ENCODE results near the gene CCDC157. TPM values are rescaled to one million over a fixed set of nuclear protein-coding genes. Genes with fewer than 3 reads are reported as not detected.

CCDC157 gene
- total and polyA plus RNA-seq, 2 of the 4 experiments (the other 2 are of a cell fraction), result 0.90 to 2.2 TPM

GRCh38 chr22:30326706-30327362 lies 30.0 kb upstream of the CCDC157 start, which contains the start of gene TBC1D10A:
Gene TBC1D10A (minus strand): TSS chr22:30326941. CDS start chr22:30326881, 60 bp downstream.
- H3K56ac ChIP-seq (ENCODE audit: extremely low read depth, insufficient read depth, low read length), result peak within 1 kb of the TSS; percentile 47; the same call in 1 of the 2 replicates
- peak within 1 kb of the TSS; percentile 90 for H2AK5ac ChIP-seq (ENCODE audit: low read depth, low read length)
- H3K27me3 ChIP-seq (ENCODE audit: control insufficient read depth, insufficient read depth, low read length), result no peaks in the 10 kb centered on the region
- peak within 1 kb of the TSS; percentile 90 for H2AK9ac ChIP-seq (replicated peaks; ENCODE audit: low read depth, low read length, poor library complexity)
- peak within 1 kb of the TSS; percentile 97 for H3K4me3 ChIP-seq (ENCODE audit: insufficient read depth, low read depth, low read length)
- peaks cover 26% of the 10 kb centered on the region for H3K4me1 ChIP-seq (ENCODE audit: control insufficient read depth, insufficient read depth, low read length)
- H3K9me1 ChIP-seq (ENCODE audit: insufficient read depth, low read length), result peaks cover 27% of the 10 kb centered on the region
- H3K18ac ChIP-seq (ENCODE audit: low read depth, low read length), result peak within 1 kb of the TSS; percentile 63
- H2BK15ac ChIP-seq (ENCODE audit: low read depth, low read length), result no peak within 1 kb of the TSS; the same call in 2 of the 3 replicates
- H2AFZ ChIP-seq (replicated peaks; ENCODE audit: low read length, poor library complexity), result peak within 1 kb of the TSS; percentile 91
- ChIA-PET POLR2A (ENCODE audit: unreplicated experiment) (interaction anchor here (0.9 kb wide), 4 partner anchors 10 to 49 kb away, joined by 3 to 7 read pairs (median 4); no protein-coding TSS in a partner anchor), CTCF (no interaction called here)
- peak within 1 kb of the TSS; percentile 67 for H4K5ac ChIP-seq (ENCODE audit: low read depth, low read length)
- H3K23ac ChIP-seq (ENCODE audit: low read depth, low read length), result peak within 1 kb of the TSS; percentile 77; the same call in 1 of the 2 replicates
- peak within 1 kb of the TSS; percentile 32 to 71; a peak in 3 of 4 replicates for H4K8ac ChIP-seq (ENCODE audit: low read depth in 2 of 2, low read length in 2 of 2)
- H3K27ac ChIP-seq (ENCODE audit: insufficient read depth, low read length), result peak within 1 kb of the TSS; percentile 91
- TF ChIP-seq CEBPB (IDR thresholded peaks at IDR 0.05; ENCODE audit: low read depth, low read length), result no peak
- no peak for TF ChIP-seq MXI1 (IDR thresholded peaks at IDR 0.05; ENCODE audit: borderline replicate concordance, low read depth, low read length)
- TF ChIP-seq CHD1 (IDR thresholded peaks at IDR 0.05; ENCODE audit: low read depth, low read length), result no peak
- no peak for TF ChIP-seq RAD21 (IDR thresholded peaks at IDR 0.05; ENCODE audit: low read length)
- peak; percentile 67; the same call in 1 of the 2 replicates for TF ChIP-seq MAZ (IDR thresholded peaks at IDR 0.05; ENCODE audit: borderline replicate concordance, low read depth, low read length)
- TF ChIP-seq MAFK (IDR thresholded peaks at IDR 0.05; ENCODE audit: low read depth, low read length), result no peak
- no peak for TF ChIP-seq BHLHE40 (IDR thresholded peaks at IDR 0.05; ENCODE audit: low read depth, low read length)
- TF ChIP-seq NFE2L2 (IDR thresholded peaks at IDR 0.05; ENCODE audit: low read depth, low read length), result no peak
- TF ChIP-seq USF2 (IDR thresholded peaks at IDR 0.05; ENCODE audit: low read depth, low read length), result no peak
- no peak for TF ChIP-seq CTCF (conservative IDR thresholded peaks at IDR 0.05; ENCODE audit: low read depth, low read length)
- TF ChIP-seq RFX5 (IDR thresholded peaks at IDR 0.05; ENCODE audit: low read depth, low read length), result no peak
- TF ChIP-seq FOS (IDR thresholded peaks at IDR 0.05; ENCODE audit: low read depth, low read length), result no peak
- TF ChIP-seq RCOR1 (IDR thresholded peaks at IDR 0.05; ENCODE audit: insufficient replicate concordance, low read length), result no peak
- TF ChIP-seq POLR2A (IDR thresholded peaks at IDR 0.05; ENCODE audit: low read depth, low read length), result peak; percentile 94
- H2BK5ac ChIP-seq (ENCODE audit: low read depth, low read length, poor library complexity, severe bottlenecking), result peak within 1 kb of the TSS; percentile 92
- H3K79me1 ChIP-seq (ENCODE audit: low read depth in 1 of 2, low read length in 2 of 2), result peaks cover 17 to 47% of the 10 kb centered on the region in 2 experiments
- ATAC-seq (ENCODE audit: low read depth), result peak; percentile 92
- peak within 1 kb of the TSS; percentile 18; the same call in 1 of the 2 replicates for H2BK120ac ChIP-seq (ENCODE audit: low read depth, low read length)
- H3K14ac ChIP-seq (replicated peaks; ENCODE audit: low read depth, low read length), result peak within 1 kb of the TSS; percentile 69
- peak within 1 kb of the TSS; percentile 100 for H3K4me2 ChIP-seq (ENCODE audit: low read depth, low read length)
- dilution Hi-C loops (cut with HindIII; ENCODE audit: low sequenced_read_pairs, unreplicated experiment), result no loop called here
- peak within 1 kb of the TSS; percentile 90 for H3K9ac ChIP-seq (ENCODE audit: low read depth, low read length)
- peaks cover 33% of the 10 kb centered on the region for H4K20me1 ChIP-seq (ENCODE audit: insufficient read depth, low read length)
- H2BK20ac ChIP-seq (ENCODE audit: low read depth, low read length), result no peak within 1 kb of the TSS
- WGBS, 2 experiments (ENCODE audit: extremely low coverage in 2 of 2, insufficient read length in 1 of 2), result 1% methylated on average over 23 of the region's 69 CpGs; no CpG with 5 or more reads in 1 of the 2 experiments
- peak; percentile 86 for DNase-seq
- H3K36me3 ChIP-seq (ENCODE audit: control insufficient read depth, insufficient read depth, low read length), result peaks cover 5% of the 10 kb centered on the region
- intact Hi-C loops (cut with micrococcal nuclease), result loop anchor here (2.0 kb wide), 1 partner anchor 38 kb away; the partner anchor contains the start of gene CASTOR1
- no peaks in the 10 kb centered on the region for H3K9me3 ChIP-seq (ENCODE audit: control insufficient read depth, insufficient read depth, low read length)
- H3K4ac ChIP-seq (ENCODE audit: low read depth, low read length), result peak within 1 kb of the TSS; percentile 81
- in situ Hi-C loops (cut with MboI; ENCODE audit: low sequenced_read_pairs), result no loop called here
- H4K91ac ChIP-seq (ENCODE audit: insufficient read depth, low read depth, low read length), result peak within 1 kb of the TSS; percentile 76
- no TSS peak for BruUV-seq (replicated peaks)

All from IMR-90 (cell line).